Glutamatergic neuron (in vitro differentiated cells): ENCODE data around the gene HDC. TPM values are rescaled to one million over a fixed set of nuclear protein-coding genes. Genes with fewer than 3 reads are reported as not detected.

Experiments
- DNase-seq: peaks from one replicate; pipeline ENCODE4 v3.0.0; 2022
- H3K27ac Mint-ChIP-seq: one replicate; pipeline ENCODE4 v1.8.0; 2020; ENCODE audit warnings: mild to moderate bottlenecking, mixed read lengths, inconsistent platforms; ENCODE audit not compliant: unreplicated experiment
- H3K27me3 Mint-ChIP-seq: one replicate; pipeline ENCODE4 v1.8.0; 2020; ENCODE audit warnings: mild to moderate bottlenecking, moderate library complexity, mixed read lengths, inconsistent platforms; ENCODE audit not compliant: unreplicated experiment
- H3K36me3 Mint-ChIP-seq: one replicate; pipeline ENCODE4 v1.8.0; 2020; ENCODE audit warnings: mild to moderate bottlenecking, mixed read lengths, inconsistent platforms; ENCODE audit not compliant: unreplicated experiment
- H3K4me1 Mint-ChIP-seq: one replicate; pipeline ENCODE4 v1.8.0; 2020; ENCODE audit warnings: mild to moderate bottlenecking, low read depth, mixed read lengths, inconsistent platforms; ENCODE audit not compliant: unreplicated experiment
- H3K4me3 Mint-ChIP-seq: one replicate; pipeline ENCODE4 v1.8.0; 2020; ENCODE audit warnings: mild to moderate bottlenecking, mixed read lengths, inconsistent platforms; ENCODE audit not compliant: unreplicated experiment
- H3K9me3 Mint-ChIP-seq: one replicate; pipeline ENCODE4 v1.8.0; 2020; ENCODE audit warnings: mild to moderate bottlenecking, moderate library complexity, mixed read lengths, inconsistent platforms; ENCODE audit not compliant: unreplicated experiment
- total RNA-seq: library from RNA; stranded (reverse); fragmentation: NEBNext Ultra II Directional; extraction: Animal tissue kit (Norgen Biotek cat#: 25700); gene quantifications from one replicate; pipeline ENCODE4 v1.2.1, GENCODE V29; 2021; ENCODE audit not compliant: unreplicated experiment
- TF ChIP-seq, protein P1 (sequence below): fragments of 200-600 bp; sonication (generic); IDR thresholded peaks from one replicate; pipeline ENCODE4 v1.5.0; 2021; ENCODE audit not compliant: partially characterized antibody, unreplicated experiment

Gene HDC
- total RNA-seq, 1 donor from 2014 or later = not detected

DNA sequence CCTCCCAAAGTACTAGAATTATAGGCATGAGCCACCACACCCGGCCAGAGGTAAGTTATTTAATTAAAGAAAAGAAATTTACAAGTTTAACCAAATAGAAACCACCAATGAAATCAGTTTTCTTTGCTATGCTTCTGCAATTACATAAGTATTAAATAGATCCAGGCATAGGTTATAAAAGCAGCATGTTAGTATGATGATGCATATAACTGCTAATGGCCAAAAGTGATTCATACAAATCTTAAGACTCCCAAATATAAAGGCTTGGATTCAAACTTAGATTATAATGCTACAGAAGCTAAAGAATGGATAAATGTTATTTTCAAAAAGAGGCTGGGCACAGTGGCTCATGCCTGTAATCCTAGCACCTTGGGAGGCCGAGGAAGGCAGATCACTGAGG is 32.8 kb upstream of the HDC start:
- Mint-ChIP-seq H3K36me3 (no peaks in the 10 kb centered on the region), H3K9me3 (no peaks in the 10 kb centered on the region), H3K4me1 (no peaks in the 10 kb centered on the region), H3K27me3 (no peaks in the 10 kb centered on the region), H3K27ac (no peak overlapping the region), H3K4me3 (no peak overlapping the region)
- DNase-seq = no peak
- TF ChIP-seq, protein P1, sequence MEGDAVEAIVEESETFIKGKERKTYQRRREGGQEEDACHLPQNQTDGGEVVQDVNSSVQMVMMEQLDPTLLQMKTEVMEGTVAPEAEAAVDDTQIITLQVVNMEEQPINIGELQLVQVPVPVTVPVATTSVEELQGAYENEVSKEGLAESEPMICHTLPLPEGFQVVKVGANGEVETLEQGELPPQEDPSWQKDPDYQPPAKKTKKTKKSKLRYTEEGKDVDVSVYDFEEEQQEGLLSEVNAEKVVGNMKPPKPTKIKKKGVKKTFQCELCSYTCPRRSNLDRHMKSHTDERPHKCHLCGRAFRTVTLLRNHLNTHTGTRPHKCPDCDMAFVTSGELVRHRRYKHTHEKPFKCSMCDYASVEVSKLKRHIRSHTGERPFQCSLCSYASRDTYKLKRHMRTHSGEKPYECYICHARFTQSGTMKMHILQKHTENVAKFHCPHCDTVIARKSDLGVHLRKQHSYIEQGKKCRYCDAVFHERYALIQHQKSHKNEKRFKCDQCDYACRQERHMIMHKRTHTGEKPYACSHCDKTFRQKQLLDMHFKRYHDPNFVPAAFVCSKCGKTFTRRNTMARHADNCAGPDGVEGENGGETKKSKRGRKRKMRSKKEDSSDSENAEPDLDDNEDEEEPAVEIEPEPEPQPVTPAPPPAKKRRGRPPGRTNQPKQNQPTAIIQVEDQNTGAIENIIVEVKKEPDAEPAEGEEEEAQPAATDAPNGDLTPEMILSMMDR = no peak

DNA sequence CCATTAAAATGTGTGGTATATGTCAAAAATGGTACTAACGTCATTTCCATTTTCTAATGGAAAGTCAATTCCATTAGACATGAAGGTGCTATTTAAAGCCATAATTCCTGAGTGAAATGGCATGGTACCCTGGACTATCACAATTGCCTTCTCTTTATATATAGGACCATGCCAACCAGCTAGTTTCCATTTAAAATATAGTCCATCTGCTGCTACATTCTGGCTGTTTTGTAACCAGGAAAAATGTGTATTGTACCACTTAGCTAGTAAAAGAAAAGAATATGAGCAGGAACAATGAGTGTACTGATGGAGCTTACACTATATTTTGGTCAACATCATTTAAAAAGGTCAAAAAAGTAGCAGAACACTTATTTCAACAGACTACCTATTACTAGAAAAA is 30.4 kb upstream of the HDC start:
- Mint-ChIP-seq H3K4me1 (no peaks in the 10 kb centered on the region), H3K4me3 (no peak overlapping the region), H3K36me3 (no peaks in the 10 kb centered on the region), H3K9me3 (no peaks in the 10 kb centered on the region), H3K27me3 (no peaks in the 10 kb centered on the region), H3K27ac (no peak overlapping the region)
- no peak for DNase-seq
- TF ChIP-seq, protein P1 = no peak

DNA sequence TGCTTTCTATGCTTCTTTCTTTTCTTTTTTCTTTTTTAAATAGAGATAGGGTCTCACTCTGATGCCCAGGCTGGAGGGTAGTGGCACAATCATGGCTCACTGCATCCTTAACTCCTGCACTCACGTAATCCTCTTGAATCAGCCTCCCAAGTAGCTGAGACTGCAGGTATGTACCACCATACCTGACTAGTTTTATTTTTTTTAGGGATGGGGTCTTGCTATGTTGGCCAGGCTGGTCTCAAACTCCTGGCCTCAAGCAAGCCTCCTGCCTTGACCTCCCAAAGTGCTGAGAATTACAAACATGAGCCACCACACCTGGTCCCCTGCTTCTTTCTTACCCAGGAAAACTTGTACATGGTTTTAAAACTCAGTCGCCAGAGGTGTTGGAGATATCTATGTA is 24.2 kb upstream of the HDC start:
- Mint-ChIP-seq H3K27ac (no peak overlapping the region), H3K36me3 (no peaks in the 10 kb centered on the region), H3K4me1 (no peaks in the 10 kb centered on the region), H3K27me3 (peaks cover 2% of the 10 kb centered on the region), H3K9me3 (no peaks in the 10 kb centered on the region), H3K4me3 (no peak overlapping the region)
- DNase-seq = no peak
- TF ChIP-seq, protein P1 = no peak

DNA sequence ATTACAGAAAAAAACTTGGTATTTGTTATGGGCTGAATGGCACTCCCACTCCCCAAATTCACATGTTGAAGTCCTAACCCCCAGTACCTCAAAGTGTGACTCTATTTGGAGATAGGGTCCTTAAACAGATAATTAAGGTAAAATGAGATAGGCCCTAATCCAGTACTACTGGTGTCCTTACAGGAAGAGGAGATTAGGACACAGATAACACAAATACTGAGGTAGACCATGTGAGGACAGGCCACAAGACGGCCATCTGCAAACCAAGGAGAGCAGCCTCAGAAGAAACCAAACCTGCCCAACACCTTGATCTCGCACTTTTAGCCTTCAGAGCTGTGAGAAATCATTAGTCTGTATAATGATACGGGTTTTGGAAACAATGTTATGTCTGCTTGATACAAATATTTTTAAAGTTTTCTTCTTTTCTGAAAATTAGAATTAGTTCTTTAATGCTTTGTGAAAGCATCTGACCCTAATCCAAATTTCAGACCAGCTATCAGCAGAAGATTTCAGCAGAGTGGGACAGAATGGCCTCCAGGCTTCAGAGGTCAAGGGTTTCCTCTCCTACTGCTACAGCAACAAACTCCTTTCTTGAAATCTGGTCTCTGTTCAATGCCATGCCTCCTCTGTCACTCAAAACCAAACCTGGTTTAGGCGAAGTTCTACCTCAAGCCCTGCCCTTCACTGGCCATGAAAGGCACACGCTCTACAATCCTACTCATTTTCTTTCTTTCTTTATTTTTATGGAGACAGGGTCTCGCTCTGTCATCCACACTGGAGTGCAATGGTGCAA is 22.0 kb upstream of the HDC start:
- TF ChIP-seq, protein P1 = no peak
- DNase-seq = no peak
- H3K4me1 Mint-ChIP-seq = no peaks in the 10 kb centered on the region
- no peaks in the 10 kb centered on the region for H3K9me3 Mint-ChIP-seq
- no peak overlapping the region for H3K4me3 Mint-ChIP-seq
- no peak overlapping the region for H3K27ac Mint-ChIP-seq
- no peaks in the 10 kb centered on the region for H3K36me3 Mint-ChIP-seq
- peaks cover 2% of the 10 kb centered on the region for H3K27me3 Mint-ChIP-seq

DNA sequence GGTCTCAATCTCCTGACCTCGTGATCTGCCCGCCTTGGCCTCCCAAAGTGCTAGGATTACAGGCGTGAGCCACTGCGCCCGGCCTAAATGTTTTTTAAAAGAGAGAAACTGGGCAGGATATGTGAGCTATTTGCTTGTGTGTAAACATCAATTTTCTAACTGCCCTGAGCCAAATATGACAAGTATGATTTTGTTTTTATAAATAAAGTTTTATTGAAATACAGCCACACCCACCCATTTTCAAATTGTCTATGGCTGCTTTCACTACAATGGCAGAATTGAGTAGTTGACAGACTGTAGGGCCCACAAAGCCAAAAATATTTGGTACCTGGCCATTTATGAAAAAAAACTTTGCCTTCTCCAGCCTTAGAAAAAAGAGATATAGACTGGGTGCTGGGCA is 15.9 kb upstream of the HDC start:
- no peaks in the 10 kb centered on the region for H3K9me3 Mint-ChIP-seq
- TF ChIP-seq, protein P1 = no peak
- DNase-seq = no peak
- no peaks in the 10 kb centered on the region for H3K27me3 Mint-ChIP-seq
- H3K4me1 Mint-ChIP-seq = no peaks in the 10 kb centered on the region
- no peak overlapping the region for H3K4me3 Mint-ChIP-seq
- H3K27ac Mint-ChIP-seq = no peak overlapping the region
- H3K36me3 Mint-ChIP-seq = no peaks in the 10 kb centered on the region
